Activated CD4-positive, alpha-beta T cell treated with anti-CD3 and anti-CD28 coated beads for 1 hour (primary cell): ENCODE measurements around the gene ZMPSTE24.
"Not testable (repeated sequence)": the region's sequence is repeated elsewhere in the genome, so short reads cannot be mapped to it uniquely, and the experiment has no call there.

ENCODE experiments used
- DNase-seq: peaks from one replicate; pipeline ENCODE4 v3.0.0-alpha.2; 2020

Gene ZMPSTE24

DNA sequence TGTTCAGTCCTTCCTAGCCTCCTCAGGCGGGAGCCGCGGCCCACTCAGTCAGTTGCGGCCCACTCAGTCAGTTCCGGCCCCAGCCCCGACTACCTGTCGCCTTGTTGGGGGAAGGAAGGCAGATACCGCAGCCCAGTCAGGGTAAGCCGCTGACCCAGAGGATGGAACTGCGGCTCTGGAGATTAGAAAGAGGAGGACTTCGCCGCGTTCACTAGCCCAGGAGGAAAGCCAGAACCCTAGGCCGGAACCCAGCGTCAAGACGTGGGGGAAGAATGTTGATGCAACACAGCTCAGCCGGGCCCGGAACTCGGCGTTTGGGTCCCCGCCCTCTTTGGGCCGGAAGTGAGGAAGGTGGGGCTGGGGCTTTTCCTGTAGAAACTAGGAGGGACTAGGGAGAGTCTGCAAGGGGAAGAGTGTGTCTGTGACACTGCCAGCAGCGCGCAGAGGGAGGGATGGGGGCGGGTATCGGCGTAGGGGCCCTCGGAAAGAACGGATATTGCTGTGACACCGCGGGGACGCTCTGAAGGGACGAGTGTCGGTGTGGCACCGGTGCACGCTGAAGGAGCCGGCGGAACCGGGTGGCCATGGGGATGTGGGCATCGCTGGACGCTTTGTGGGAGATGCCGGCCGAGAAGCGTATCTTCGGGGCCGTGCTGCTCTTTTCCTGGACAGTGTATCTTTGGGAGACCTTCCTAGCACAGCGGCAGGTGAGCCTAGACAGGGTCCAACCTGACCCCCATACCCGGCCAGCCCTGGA is at the start of gene ZMPSTE24:
ZMPSTE24 (plus strand) TSS at position 549 of the 757 bp plus-strand sequence; CDS start at position 585, 36 bp downstream.
- DNase-seq: peak; percentile 95

DNA sequence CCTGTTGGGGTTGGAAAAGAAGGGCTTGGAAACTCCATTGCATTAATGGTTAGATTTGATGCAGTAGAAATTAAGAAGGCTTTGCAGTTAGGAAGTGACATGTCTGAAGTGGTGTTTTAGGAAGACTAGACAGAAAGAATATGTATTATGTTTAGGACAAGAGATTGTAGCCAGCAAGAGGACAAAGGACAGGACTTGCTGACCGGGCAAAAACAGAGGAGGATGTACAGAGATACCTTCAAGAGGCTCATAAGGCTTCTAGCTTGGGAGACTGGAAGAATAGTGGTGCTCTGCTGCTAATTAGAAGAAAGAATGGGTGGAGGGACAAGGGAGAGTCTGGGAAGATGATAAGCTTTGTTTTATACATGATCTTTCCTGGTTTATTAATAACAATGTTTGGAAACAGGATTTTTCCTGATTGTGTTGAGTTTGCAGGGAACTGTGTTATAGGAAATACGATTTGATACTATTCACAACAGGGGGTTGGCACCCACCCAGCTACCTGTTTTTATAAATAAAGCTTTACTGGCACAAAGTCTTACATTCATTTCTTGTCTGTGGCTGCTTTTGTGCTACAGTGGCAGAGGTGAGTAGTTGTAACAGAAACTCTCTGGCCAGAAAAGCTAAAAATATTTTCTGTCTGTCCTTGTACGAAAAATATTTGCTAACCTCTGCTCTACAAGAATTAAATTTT is 47.4 kb upstream of the ZMPSTE24 start:
- no peak for DNase-seq

- DNase-seq: no peak
Observed at GRCh38 chr1:40218333-40218732, 39.7 kb upstream of the ZMPSTE24 start.

DNA sequence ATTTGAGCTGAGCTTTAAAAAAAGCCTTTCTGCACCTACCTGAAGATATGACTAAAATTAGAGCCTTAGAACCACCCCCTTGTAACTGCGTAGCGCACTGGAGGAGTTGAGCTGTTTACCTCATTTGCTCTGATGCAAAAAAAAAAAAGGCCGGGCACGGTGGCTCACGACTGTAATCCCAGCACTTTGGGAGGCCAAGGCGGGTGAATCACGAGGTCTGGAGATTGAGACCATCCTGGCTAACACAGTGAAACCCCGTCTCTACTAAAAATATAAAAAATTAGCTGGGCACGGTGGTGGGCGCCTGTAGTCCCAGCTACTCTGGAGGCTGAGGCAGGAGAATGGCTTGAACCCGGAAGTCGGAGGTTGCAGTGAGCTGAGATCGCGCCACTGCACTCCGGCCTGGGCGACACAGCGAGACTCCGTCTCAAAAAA is 36.5 kb upstream of the ZMPSTE24 start:
- DNase-seq: not testable (repeated sequence)

GRCh38 chr1:40221977-40222772 is 35.9 kb upstream of the ZMPSTE24 start:
- DNase-seq: no peak

DNA sequence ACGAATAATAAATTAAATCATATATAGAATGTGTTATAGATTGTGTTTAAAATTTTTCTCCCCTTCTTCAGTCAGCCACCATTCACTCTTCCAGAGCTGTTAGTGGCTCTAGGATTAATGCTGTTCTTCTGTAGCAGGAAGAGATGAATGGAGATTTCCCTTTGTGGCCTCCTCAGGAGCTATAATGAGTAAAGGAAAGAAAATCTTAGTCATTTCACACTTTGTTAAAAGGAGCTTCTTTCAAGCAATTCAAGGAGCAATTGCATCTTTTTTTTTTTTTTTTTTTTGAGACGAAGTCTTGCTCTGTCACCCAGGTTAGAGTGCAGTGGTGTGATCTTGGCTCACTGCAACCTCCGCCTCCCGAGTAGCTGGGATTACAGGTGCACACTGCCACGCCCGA is 34.0 kb upstream of the ZMPSTE24 start:
- no peak for DNase-seq

GRCh38 chr1:40226192-40226591 is 31.8 kb upstream of the ZMPSTE24 start:
- no peak for DNase-seq

DNA sequence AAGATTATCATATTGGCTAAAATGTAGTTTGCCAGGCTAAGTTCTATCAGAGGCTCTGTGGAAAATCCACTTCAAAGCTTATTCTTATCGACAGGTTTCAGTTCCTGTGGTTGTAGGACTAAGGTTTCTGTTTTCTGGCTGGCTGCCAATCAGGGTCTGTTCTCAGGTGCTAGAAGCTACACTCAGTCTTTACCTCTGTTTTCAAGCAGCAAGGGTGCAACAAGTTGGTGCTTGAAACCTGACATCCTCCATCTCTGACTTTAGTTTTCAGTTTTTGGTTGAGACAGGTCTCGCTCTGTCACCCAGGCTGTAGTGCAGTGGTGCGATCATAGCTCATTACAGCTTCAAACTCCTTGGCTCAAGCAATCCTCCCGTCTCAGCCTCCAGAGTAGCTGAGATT is 25.6 kb upstream of the ZMPSTE24 start:
- peak; percentile 13 for DNase-seq

- no peak for DNase-seq
Observed at GRCh38 chr1:40239626-40240025, 18.4 kb upstream of the ZMPSTE24 start.

DNA sequence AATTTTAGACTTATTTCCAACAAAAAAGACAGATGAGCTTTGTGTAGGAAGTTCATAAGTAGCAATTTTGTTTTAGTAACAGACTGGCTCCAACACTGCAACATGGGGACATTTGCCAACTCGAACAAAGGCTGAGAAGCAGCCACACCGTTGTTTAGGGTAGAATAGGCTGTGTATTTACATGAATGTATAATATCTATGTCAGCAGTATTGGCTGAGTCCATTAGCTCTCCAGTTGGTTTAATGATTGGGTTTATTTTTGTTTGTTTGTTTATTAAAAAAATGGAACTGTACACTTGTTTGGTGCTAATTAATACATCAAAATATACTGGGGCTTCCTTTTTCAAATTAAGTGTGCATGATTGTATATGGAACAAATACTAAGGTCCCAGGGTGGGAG is 17.6 kb upstream of the ZMPSTE24 start:
- no peak for DNase-seq

GRCh38 chr1:40241362-40241761 is 16.7 kb upstream of the ZMPSTE24 start:
- no peak for DNase-seq

DNA sequence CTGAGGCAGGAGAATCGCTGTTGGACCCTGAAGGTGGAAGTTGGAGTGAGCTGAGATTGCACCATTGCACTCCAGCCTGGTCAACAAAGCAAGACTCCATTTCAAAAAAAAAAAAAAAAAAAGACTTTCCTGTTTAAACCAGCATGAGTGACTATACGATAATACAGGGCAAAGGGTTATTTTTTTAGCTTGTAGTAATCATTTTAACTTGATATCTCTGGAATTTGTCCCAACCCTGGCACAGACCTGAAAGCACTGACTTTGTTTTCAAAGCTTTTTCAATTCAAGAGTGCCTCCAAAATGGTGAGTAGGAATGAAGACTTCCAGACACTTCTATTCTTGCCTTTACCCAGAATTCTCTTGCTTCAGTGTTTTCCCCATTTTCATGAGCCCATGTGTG is 14.7 kb upstream of the ZMPSTE24 start:
- no peak for DNase-seq

- DNase-seq: no peak
Observed at GRCh38 chr1:40244138-40244744, 13.8 kb upstream of the ZMPSTE24 start.

DNA sequence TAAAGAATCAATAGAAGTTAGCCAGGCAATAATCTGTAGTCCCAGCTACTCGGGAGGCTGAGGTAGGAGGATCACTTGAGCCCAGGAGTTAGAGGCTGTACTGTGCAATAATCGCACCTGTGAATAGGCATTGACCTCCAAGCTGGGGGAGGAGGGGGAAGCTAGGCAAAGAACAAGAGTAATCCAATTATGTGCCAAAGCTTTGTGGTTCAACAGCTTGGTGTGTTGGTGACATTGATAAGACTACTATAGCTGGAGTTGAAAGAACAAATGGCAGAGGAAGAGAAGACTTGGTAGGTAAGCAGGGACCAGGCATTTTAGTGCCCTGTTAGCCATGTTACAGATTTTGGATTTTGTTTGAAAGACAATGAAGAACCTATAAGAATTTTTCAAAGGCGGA is 12.3 kb upstream of the ZMPSTE24 start:
- no peak for DNase-seq

DNA sequence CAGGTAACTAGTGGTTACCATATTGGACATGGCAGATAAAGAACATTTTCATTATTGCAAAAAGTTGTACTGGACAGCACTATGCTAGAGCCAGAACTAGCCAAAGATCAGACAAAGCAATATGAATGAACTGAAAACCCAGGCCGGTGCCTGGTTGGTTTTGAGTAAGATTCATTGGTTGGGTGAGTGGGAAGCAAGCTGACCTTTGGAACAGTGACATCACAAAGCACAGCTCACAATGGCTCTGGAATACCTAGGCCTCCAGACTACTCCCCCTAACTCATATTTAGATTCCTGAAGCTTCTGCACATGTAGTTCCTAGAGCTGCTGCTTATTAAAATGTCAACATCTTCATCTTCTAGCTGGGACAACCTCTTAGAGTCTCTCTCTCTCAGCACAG is 10.4 kb upstream of the ZMPSTE24 start, which contains the start of gene TMCO2:
TMCO2 (plus strand) TSS at position 283 of the 400 bp plus-strand sequence; CDS start at position 340, 57 bp downstream.
- DNase-seq: no peak

GRCh38 chr1:40248412-40248811 is 9.6 kb upstream of the ZMPSTE24 start:
- DNase-seq: no peak

DNA sequence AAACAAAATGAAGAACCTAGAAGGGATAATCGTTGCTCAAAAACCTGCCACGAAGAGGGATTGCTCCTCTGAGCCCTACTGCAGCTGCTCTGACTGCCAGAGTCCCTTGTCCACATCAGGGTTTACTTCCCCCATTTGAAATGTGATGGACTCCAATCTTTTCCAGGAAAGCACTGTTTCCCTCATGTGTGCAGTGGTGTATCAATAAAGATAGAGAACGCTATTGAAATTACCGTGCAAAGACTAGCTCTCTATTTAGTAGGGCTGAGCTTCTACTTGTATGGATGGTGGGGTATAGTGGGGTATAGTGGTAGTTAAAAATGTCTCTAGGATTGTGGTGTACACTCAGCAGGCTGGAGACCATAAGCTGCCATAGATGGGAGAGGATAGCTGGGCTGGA is 6.6 kb upstream of the ZMPSTE24 start:
- no peak for DNase-seq

DNA sequence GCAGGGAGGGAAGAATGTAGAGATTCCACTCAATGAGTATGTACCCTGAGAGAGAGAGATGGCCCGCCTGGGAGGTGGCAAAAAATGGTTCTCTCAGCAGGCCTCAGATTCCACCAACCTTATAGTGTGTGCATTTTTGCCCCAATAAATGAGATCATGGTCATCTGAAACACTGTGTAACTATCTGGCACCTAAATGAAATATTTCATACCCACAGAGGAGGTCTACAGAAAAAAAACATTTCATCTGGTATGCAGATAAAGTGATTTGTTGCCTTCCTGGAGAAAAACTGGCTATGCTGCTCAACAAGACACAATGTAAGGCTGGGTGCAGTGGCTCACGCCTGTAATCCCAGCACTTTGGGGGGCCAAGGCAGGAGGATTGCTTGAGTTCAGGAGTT is 5.4 kb upstream of the ZMPSTE24 start:
- no peak for DNase-seq

- no peak for DNase-seq
Observed at GRCh38 chr1:40255231-40255630, 2.8 kb upstream of the ZMPSTE24 start.

GRCh38 chr1:40256401-40257084 is 1.5 kb upstream of the ZMPSTE24 start:
- no peak for DNase-seq

GRCh38 chr1:40257313-40257687 is 736 bp upstream of the ZMPSTE24 start:
- no peak for DNase-seq

DNA sequence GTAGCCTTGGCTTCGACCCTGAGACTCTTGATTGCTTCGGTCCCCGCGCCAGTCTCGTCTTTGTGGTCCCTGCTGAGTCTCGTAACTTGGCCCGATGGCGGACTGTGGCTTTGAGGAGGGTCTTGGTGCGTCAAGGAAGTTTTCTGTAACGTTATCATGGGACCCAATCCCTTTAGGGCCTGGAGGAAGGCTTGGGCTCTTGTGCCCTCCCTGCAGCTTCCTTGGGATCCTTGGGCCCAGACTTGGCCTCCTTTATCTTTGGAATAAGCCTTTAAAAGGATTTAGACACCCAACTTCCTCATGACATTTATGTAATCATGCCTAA is 371 bp downstream of the ZMPSTE24 start:
- DNase-seq: no peak

DNA sequence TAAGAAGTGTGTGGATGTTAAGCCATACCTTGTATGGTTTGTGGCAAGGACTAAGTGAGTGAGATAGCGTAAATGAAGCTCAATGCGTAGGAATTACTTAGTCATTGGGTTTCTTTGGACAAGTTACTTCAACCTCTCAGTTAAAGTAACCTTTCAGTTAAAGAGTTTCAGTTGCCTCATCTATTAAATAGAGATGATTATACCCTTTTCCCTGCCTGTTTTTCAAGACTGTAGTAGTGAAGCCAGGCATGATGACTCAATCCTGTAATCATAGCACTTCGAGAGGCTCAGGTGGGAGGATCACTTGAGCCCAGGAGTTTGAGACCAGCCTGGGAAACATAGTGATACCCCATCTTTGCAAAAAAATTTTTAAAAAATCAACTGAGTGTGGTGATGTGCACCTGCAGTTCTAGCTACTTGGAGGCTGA is 6.3 kb downstream of the ZMPSTE24 start:
- DNase-seq: no peak
